SH-SY5Y (cell line): ENCODE measurements around the gene TPM1.

Experiments
- GATA2 ChIP-seq: IDR thresholded peaks from 2 replicates; pipeline ENCODE4 v1.6.1; 2011; ENCODE audit warnings: mild to moderate bottlenecking, low read depth, low read length
- GATA3 ChIP-seq: IDR thresholded peaks from 2 replicates; pipeline ENCODE4 v1.6.1; 2011; ENCODE audit warnings: low read depth, mild to moderate bottlenecking, low read length, moderate library complexity

DNA sequence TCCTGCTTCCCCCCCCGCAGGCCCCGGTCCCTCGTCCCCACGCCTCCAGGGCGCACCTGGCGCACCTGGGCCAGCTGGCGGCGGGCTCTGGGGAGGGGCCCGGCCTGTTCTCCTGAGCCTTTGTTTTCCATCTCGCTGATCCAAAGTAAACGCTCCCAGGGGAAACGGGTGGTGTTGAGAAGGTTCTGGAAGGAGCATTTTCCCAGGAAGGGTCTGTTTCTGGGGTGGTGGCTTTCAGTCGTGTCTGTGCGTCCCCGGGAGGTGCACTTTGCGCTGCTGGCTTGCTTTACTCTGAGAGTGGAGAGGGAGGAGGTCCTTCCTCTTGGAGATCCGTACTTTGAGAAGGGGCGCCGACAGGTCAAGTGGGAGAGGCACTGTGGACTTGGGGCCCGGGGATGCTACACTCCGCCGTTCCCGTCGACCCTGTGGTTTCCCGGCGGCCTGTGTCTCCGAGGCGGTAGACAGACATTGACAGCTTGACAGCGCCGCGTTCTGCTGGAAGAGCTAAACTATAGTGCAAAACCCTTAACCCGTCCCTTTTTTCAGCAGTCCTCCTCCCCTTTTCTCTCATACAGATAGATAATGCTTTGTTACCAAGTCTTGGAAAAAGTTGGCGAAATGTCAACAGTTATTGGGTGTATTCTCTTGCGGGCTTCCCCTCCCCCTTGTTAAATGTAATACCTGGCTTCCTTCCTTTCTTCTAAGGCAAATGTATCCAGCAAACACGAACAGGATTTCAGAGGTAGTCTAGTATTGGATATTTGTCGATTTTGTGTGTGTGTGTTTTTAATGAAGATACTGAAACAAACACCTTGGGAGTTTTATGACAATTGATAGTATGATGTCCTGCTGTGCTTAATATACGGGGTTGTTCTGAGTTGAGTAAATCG, 6.5 kb downstream of the TPM1 start:
- TF ChIP-seq GATA3 (no peak), GATA2 (no peak)
